Hypothalamus (tissue), 51 donors: ENCODE data around the gene NLRP7.
"Not testable (repeated sequence)": the region's sequence is repeated elsewhere in the genome, so short reads cannot be mapped to it uniquely, and the experiment has no call there.

Source experiments
- DNase-seq, 51 donors: peaks; one replicate each; lab custom pipeline; 2025; lab: John Stamatoyannopoulos, UW

Gene NLRP7

DNA sequence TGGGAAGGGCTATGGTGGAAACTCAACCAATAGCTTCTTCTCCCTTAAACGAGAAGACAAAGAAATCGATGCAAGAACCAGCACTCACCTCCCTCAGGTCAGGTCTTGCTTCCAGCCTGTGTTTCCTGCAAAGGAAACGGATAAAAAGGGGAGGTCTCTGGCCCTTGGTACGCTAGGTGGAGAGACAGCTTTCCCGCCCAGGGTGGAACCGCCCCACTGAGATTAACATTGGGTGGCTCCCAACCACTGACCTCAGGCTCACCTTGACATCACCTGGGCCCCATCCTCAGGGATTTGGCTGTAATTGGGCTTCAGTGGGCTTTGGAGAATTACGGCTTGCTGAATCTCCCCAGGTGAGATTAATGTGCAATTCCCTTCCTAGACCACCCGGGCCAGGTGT lies at the start of gene NLRP7:
NLRP7 (minus strand) TSS at position 150 of the 400 bp plus-strand sequence.
- no peak for DNase-seq

DNA sequence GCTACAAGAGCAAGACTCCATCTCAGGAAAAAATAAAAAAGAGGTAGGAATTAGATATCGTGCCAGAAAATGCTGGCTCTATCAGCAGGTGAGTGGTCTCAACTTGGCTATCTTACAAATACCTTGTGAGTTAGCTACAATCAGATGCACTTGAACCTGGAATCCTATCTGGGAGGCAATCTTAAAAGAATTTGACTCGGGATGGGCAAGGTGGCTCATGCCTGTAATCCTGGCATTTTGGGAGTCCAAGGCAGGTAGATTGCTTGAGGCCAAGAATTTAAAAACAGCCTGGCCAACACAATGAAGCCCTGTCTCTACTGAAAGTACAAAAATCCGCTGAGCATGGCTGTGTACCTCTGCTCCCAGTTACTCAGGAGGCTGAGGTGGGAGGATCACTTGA lies 48.2 kb upstream of the NLRP7 start:
- no peak for DNase-seq

DNA sequence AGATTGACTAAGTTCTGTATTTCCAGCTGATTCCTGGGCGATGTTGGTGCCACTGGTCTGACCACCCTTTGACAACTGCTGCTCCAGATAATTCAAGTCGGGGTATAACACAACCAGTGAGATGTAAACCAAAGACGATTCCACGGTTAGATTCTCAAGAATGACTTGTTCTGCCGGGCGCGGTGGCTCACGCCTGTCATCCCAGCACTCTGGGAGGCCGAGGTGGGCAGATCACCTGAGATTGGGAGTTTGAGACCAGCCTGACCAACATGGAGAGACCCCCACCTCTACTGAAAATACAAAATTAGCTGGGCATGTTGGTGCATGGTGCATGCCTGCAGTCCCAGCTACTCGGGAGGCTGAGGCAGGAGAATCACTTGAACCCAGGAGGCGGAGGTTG lies 42.2 kb upstream of the NLRP7 start:
- not testable (repeated sequence) for DNase-seq

DNA sequence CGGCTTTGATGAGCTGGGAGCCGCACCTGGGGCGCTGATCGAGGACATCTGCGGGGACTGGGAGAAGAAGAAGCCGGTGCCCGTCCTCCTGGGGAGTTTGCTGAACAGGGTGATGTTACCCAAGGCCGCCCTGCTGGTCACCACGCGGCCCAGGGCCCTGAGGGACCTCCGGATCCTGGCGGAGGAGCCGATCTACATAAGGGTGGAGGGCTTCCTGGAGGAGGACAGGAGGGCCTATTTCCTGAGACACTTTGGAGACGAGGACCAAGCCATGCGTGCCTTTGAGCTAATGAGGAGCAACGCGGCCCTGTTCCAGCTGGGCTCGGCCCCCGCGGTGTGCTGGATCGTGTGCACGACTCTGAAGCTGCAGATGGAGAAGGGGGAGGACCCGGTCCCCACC lies 35.2 kb upstream of the NLRP7 start:
- not testable (repeated sequence) for DNase-seq

DNA sequence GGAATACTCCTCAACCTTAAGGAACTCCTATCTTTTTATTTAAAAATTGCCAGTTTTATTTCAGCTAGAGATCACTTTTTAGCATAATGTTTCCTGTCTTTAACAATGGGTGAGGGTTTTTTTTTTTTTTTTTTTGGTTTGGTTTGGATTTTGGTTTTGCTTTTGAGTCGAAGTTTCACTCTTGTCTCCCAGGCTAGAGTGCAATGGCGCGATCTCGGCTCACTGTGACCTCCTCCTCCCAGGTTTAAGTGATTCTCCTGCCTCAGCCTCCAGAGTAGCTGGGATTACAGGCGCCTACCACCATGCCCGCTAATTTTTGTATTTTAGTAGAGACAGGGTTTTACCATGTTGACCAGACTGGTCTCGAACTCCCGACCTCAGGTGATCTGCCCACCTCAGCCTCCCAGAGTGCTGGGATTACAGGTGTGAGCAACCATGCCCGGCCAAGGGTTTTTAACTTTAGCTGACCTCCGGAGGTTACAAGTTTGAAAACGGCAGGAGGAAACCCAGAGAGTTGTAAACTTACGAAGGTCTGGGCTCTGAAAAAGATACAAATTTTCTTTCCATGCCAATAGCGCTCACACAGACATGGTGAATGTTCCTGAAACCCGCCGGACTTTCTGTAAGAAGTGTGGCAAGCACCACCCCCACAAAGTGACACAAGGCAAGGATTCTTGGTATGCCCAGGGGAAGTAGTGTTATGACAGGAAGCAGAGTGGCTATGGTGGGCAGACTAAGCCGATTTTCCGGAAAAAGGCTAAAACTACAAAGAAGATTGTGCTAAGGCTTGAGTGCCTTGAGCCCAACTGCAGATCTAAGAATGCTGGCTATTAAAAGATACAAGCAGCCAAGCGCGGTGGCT lies 26.1 kb upstream of the NLRP7 start:
- DNase-seq = not testable (repeated sequence)

DNA sequence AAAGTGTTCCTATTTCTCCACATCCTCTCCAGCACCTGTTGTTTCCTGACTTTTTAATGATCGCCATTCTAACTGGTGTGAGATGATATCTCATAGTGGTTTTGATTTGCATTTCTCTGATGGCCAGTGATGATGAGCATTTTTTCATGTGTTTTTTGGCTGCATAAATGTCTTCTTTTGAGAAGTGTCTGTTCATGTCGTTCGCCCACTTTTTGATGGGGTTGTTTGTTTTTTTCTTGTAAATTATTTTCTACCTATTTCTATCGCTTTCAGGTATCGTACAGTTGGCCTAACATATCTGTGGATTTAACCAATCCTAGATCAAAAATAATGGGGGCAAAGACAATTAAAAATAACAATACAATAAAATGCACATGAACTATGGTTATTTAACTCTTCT lies 24.1 kb upstream of the NLRP7 start:
- not testable (repeated sequence) for DNase-seq

DNA sequence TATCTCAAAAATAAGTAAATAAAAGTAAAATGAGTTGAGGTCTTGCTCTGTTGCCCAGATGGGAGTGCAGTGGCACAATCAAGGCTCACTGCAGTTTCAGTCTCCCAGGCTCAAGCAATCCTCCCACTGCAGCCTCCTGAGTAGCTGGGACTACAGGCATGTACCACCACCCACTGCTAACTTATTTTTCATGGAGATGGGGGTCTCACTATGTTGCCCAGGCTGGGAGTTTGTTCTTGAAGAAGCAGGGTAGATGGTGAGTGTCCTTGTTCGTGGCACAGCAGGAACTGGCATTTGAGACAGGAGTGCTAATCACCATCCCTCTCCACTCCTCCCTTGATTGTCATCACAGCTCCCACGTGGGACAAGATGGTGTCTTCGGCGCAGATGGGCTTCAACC lies 22.3 kb upstream of the NLRP7 start:
- DNase-seq = no peak

DNA sequence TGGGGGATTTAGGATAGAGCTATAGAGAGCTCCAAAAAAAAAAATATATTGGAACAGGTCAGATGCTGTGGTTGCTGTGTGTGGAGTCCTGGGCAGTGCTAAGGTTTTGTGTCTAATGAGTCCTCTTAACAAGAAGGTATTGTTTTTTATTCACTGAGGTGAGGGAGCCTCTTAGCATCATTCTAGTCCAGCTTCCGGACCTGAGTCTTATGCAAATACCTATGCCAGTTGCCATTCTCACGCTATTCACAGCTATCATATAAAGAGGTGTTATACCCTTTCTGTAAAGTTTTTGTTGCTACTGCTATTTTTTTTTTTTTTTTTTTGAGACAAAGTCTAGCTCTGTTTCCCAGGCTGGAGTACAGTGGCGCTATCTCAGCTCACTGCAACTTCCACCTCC lies 20.3 kb upstream of the NLRP7 start:
- no peak for DNase-seq

DNA sequence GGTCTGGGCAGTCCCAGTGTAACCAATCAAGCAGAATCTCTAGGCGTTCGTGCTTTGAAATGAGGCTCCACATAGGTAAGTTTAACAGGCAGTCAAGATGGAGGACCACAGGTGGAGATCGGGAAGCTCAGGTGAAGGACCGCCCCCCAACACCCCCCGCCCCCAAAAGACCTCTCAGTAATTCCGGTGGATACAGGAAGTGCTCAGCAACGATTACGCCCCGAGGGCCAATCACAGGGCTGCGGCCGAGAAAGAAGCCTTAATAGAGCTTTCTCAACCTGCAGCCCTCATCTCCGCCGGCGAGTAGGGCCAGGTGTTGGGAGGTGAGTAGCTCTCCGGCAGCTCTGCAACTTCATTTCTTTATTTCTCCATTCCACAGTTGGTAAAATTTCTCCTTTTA lies 17.7 kb upstream of the NLRP7 start:
- DNase-seq = not testable (repeated sequence)

DNA sequence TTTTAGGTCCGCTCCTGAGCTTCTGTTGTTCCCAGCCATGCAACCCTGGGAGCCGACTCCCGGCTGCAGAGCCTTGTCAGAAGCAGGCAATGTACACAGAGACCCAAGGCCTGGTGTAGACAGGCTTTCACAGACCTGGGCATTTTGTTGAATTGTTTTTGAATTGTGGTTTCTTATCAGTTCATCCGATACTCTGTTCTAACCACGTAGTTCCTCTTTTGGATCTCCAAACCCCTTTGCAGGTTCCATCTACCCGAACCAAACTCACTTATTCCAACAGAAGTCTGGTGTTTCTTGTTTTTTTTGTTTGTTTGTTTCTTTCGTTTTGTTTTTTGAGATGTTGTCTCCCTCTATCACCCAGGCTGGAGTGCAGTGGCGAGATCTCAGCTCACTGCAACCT lies 12.5 kb upstream of the NLRP7 start:
- no peak for DNase-seq

DNA sequence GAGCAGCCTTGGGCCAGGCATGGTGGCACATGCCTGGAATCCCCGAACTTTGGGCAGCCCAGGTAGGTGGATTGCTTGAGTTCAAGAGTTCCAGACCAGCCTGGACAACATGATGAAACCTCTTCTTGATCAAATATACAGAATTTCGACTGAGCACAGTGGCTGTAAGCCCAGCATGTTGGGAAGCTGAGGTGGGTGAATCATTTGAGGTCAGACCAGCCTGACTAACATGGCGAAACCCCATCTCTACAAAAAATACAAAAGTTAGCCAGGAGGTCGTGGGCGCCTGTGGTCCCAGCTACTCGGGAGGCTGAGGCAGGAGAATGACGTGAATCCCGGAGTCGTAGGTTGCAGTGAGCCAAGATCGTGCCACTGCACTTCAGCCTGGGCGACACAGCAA lies 8.0 kb upstream of the NLRP7 start:
- no peak for DNase-seq

DNA sequence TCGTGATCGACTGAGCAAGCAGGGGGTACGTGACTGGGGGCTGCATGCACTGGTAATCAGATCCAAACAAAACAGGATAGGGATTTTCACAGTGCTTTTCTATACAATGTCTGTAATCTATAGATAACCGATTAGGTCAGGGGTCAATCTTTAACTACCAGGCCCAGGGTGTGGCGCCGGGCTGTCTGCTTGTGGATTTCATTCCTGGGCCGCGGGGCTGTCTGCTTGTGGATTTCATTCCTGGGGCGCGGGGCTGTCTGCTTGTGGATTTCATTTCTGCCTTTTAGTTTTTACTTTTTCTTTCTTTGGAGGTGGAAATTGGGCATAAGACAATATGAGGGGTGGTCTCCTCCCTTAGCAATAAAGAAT lies 6.0 kb upstream of the NLRP7 start:
- DNase-seq = not testable (repeated sequence)

DNA sequence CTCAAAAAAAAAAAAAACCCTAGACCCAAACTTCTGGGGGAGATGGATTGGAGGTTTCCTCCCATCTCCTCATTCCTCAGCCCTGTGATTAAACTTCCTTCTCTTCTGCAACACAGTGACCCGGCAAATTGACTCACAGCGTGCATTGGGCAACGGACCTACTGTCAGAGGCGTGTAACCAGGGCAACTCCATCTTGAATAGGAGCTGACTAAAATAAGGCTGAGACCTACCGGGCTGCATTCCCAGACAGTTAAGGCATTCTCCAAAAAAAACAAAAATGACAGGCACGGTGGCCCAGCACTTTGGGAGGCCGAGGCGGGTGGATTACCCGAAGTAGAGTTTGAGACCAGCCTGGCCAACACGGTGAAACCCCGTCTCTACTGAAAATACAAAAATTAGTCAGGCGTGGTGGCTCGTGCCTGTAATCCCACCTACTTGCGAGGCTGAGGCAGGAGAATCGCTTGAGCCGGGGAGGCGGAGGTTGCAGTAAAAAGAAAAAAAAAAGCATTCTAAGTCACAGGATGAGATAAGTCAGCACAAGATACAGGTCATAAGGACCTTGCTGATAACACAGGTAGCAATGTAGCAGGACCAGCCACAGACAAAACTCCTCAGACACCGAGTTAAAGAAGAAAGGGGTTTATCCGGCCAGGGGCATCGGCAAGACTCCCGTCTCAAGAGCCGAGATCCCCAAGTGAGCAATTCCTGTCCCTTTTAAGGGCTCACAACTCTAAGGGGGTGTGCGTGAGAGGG lies 5.4 kb upstream of the NLRP7 start:
- DNase-seq = peak in 27 of 51 donors; percentile 0 to 72 (median 18)

DNA sequence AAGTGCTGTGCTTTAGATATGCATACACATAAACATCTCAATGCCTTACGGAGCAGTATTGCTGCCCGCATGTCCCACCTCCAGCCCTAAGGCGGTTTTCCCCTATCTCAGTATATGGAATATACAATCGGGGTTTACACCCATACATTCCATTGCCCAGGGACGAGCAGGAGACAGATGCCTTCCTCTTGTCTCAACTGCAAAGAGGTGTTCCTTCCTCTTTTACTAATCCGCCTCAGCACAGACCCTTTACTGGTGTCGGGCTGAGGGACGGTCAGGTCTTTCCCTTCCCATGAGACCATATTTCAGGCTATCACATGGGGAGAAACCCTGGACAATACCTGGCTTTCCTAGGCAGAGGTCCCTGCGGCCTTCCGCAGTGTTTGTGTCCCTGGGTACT lies 3.2 kb upstream of the NLRP7 start:
- DNase-seq = not testable (repeated sequence)

DNA sequence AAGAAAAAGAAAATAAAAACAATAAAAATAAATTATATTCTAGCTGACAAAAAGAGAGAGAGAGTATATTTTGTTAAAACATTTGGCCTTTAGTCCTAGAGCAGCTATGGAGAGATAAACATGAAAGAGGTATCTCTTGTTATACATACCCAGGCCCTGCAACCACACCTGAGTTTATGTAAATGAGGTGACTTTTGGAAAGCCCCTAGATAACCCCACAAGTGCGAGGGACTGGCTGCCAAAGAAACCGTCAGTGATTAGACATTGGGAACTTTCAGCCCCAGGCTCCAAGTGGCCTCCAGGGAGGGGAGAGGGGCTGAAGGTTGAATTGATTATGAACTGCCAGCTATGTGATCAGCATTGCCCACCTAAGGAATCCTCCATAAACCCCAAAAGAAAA lies 2.1 kb upstream of the NLRP7 start:
- DNase-seq = no peak

DNA sequence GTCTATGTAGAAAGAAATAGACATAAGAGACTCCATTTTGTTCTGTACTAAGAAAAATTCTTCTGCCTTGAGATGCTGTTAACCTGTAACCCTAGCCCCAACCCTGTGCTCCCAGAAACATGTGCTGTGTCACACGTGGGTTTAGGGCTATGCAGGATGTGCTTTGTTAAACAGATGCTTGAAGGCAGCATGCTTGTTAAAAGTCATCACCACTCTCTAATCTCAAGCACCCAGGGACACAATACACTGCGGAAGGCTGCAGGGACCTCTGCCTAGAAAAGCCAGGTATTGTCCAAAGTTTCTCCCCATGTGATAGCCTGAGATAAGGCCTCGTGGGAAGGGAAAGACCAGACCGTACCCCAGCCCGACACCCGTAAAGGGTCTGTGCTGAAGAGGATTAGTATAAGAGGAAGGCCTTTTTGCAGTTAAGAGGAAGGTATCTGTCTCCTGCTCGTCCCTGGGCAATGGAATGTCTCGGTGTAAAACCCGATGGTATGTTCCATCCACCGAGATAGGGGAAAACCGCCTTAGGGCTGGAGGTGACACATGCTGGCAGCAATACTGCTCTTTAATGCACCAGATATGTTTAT lies 3.5 kb downstream of the NLRP7 start:
- DNase-seq = not testable (repeated sequence)

DNA sequence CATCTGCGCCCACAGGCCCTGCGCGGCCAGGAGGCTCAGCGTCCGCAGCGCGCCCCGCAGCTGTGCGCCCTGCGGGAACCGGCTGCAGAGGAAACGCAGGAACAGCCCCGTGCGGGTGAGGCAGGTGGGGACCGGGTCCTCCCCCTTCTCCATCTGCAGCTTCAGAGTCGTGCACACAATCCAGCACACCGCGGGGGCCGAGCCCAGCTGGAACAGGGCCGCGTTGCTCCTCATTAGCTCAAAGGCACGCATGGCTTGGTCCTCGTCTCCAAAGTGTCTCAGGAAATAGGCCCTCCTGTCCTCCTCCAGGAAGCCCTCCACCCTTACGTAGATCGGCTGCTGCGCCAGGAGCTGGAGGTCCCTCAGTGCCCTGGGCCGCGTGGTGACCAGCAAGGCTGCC lies 7.8 kb downstream of the NLRP7 start:
- not testable (repeated sequence) for DNase-seq

DNA sequence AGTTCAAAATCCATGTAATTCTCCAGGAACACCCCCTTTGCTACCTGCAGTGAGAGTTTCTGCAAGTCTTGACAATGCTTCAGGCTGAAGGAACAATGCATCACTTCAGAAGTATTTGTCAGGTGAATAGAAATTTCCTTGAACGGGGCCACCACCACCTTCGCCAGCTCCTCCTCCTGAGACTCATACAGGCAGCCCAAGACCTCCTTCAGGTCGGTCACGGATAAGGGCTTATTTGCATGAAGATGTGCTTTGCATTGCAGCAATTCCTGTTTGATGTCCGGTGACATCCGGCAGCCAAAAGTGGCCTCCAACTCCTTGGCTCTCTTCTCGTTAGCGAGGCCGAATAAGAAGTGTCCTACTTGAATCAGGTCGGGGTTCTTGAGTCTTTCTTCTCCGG lies 8.4 kb downstream of the NLRP7 start:
- no peak for DNase-seq

DNA sequence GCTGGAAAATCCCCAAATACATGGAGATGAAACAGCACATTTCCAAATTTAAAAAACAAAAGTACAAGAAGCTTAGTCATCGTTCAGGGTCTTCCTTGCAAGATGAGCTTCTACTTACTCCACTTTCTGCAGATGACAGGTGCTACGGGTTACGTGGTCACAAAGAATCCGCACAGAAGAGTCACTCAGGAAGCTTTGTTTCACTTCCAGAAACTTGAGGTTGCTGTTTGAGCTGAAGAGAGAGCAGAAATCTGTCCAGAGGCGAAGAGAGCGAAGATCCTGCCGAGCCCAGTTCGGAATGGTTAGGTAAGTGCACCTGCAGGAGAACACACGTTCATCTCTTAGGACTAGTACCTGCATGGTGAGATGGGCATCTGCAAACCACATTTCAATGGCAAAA lies 9.4 kb downstream of the NLRP7 start:
- no peak for DNase-seq

DNA sequence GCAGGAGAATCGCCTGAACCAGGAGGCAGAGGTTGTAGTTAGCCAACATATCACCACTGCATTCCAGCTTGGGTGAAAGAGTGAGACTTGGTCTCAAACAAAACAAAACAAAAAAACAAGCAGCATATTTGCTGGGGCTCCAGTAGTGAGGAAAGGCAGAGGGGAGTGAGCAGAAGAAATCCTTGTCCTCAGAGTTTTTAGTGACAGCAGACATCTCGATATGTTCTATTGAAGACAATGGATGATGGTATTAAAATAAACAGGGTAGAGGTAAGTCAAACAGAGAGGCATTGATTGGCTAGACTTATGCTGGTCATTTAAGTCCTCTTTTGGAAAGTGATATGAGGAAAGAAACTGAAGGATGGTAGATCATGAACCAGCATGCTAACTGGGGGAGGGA lies 19.0 kb downstream of the NLRP7 start:
- no peak for DNase-seq

DNA sequence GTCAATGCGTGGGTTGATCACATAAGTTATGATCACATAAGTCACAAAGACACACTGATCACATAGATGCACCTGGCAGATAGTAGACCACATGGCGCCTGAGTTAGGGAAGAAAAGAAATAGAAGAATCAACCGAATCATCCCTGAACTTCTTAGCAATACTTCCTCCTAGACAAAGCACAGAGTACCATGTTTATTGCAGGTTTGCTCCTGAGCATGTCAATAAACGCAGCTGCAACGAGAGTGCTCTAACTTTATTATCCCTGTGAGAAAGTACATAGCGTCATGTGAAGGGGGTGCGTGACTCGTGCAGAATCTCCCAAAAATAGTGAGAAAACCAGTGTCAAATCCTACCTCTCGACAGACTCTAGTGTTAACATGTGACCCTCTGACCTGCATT lies 24.1 kb downstream of the NLRP7 start:
- no peak for DNase-seq

DNA sequence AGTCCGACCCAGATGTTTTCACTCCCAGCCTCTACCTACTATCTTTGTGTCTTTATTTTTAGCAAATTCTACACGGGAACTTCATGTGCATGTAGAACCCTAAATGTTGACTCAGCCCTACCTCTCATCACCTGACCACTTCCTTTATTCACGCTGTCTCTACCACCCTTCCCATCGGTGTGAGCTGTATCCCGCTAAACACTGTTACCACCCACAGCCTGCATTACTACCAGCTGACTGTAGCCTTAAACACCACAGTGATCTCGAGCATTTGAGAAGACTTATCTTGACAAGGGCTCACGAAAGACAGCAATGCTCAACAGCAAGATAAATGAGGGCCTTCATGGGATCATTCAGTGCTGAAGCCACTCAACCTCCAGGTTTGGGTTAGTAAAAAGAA lies 26.2 kb downstream of the NLRP7 start:
- no peak for DNase-seq
